Cardiac muscle cell (in vitro differentiated cells and primary cell): ENCODE results near the gene KLF5. TPM values are rescaled to one million over a fixed set of nuclear protein-coding genes. Genes with fewer than 3 reads are reported as not detected.
A peak's percentile ranks its signal among the peaks of the same experiment; 100 is the strongest.
"Not testable (repeated sequence)": the region's sequence is repeated elsewhere in the genome, so short reads cannot be mapped to it uniquely, and the experiment has no call there.

Experiments
- DNase-seq, 2 donors: peaks; one replicate each; pipeline versions ENCODE4 v3.0.0 to v3.0.0-alpha.2; 2010 to 2017; ENCODE audit warnings: low read depth in 1 of 2, low spot score in 1 of 2
- H3K27ac ChIP-seq: fragments of 200-600 bp; sonication (generic); 2 replicates; pipeline ENCODE4 v1.5.1; 2016
- H3K27me3 ChIP-seq: fragments of 200-600 bp; sonication (generic); 2 replicates; pipeline ENCODE4 v1.6.0; 2016; ENCODE audit warnings: control low read depth
- H3K36me3 ChIP-seq: fragments of 200-600 bp; sonication (generic); 2 replicates; pipeline ENCODE4 v1.5.1; 2016; ENCODE audit warnings: control low read depth
- H3K4me1 ChIP-seq: fragments of 200-600 bp; sonication (generic); 2 replicates; pipeline ENCODE4 v1.8.1; 2017; ENCODE audit warnings: low read depth, mild to moderate bottlenecking, mixed run types
- H3K4me3 ChIP-seq: fragments of 200-600 bp; sonication (generic); 2 replicates; pipeline ENCODE4 v1.5.1; 2016; ENCODE audit warnings: mild to moderate bottlenecking
- H3K9me3 ChIP-seq: fragments of 200-600 bp; sonication (generic); 2 replicates; pipeline ENCODE4 v1.5.1; 2017; ENCODE audit warnings: low read depth, mild to moderate bottlenecking, control low read depth
- CTCF ChIP-seq: IDR thresholded peaks from 2 replicates; pipeline ENCODE4 v1.5.1; 2012; ENCODE audit warnings: low read depth, mild to moderate bottlenecking, low read length
- polyA plus RNA-seq: library from polyadenylated mRNA; unstranded; fragments of >200 nt; fragmentation: Nextera tagmentation; extraction: Ambion mirVana; gene quantifications from 2 replicates; pipeline ENCODE4 v1.2.1, GENCODE V29; 2016
- total RNA-seq: library from RNA; depleted of rRNA; stranded (reverse); fragments of >200 nt; gene quantifications from 2 replicates; pipeline ENCODE4 v1.2.3, GENCODE V29; 2016

The KLF5 gene
- total and polyA plus RNA-seq, 2 experiments from 2014 or later, result 0.33 to 1.1 TPM

DNA sequence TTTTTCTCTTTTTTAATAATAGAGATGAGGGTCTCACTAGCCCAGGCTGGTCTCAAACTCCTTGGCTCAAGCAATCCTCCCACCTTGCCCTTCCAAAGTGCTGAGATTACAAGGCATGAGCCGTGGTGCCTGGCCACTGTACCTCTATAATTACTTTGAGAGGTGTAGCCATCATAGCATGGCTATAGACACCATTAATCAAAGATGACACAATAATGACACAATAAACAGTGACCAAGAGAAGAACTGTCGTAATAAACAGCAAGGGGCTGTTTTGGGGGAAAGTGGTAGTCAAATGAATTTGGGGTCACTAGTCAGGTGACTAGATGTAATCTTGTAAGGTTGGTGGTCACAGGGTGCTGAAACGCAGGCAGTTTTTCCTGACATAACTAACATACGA, 30.4 kb downstream of the KLF5 start:
- no peak for DNase-seq
- Histone ChIP-seq H3K27ac (no peak overlapping the region), H3K36me3 (no peaks in the 10 kb centered on the region), H3K9me3 (no peaks in the 10 kb centered on the region), H3K4me1 (no peaks in the 10 kb centered on the region), H3K27me3 (no peaks in the 10 kb centered on the region), H3K4me3 (no peak overlapping the region)
- TF ChIP-seq CTCF, result no peak

DNA sequence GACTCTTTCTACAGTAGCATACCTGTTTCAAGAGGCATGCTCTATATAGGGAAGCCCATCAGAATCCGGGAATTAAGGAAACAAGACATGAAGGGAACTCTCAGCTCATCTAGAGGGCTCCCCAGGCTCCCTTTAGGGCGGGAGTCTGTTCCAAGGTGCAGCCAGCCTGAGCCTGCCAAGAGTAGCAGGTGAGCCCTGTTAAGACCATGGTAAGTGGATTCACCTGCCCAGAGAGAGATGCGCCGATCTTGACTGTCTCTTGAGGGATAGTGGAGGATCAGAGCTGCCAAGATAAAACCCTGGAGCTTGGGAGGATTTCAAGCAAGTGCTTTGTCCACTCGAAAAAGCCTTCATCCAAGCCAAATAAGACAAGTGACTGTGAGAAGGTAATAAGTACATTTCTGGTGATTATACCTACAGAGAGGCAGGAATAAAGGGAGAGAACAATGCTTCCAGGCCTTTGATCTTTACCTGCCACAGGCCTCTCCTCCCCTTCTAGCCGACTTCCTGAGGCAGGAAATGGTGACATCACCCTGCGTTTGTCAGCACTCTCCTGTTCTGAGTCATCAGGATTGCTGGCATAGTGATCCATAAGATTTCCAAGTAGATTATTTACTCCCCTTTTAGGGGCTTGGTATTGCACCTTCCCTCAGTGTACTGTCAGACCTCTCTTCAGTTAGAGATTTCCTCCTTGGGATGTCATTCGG, 31.5 kb downstream of the KLF5 start:
- no peaks in the 10 kb centered on the region for H3K4me1 ChIP-seq
- no peaks in the 10 kb centered on the region for H3K27me3 ChIP-seq
- H3K27ac ChIP-seq, result no peak overlapping the region
- H3K4me3 ChIP-seq, result no peak overlapping the region
- H3K36me3 ChIP-seq, result no peaks in the 10 kb centered on the region
- TF ChIP-seq CTCF, result no peak
- no peaks in the 10 kb centered on the region for H3K9me3 ChIP-seq
- DNase-seq, result peak in 1 of 2 donors; percentile 64

- TF ChIP-seq CTCF, result no peak
- H3K9me3 ChIP-seq, result no peaks in the 10 kb centered on the region
- H3K27ac ChIP-seq, result no peak overlapping the region
- H3K27me3 ChIP-seq, result no peaks in the 10 kb centered on the region
- H3K4me3 ChIP-seq, result no peak overlapping the region
- no peaks in the 10 kb centered on the region for H3K36me3 ChIP-seq
- no peaks in the 10 kb centered on the region for H3K4me1 ChIP-seq
- DNase-seq, result no peak
Measured at GRCh38 chr13:73090823-73091187, 32.0 kb downstream of the KLF5 start.

DNA sequence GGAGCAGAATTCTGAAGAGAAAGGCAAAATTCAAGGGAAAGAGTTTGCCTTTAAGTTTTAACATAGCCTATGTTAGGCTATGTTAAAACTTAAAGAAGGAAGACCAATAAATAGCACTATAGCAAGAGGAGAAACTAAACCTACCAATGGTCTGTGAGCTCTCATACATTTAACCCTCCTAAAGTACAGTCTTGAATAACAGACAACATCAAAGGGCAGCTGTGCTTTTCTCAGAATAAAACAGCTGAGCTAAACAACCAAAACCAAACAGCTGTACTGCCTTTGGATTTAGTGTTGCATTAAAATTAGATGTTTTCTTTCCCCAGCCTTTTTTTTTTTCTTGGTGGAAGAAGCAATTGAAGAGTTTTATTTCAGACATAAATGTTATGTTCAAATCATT, 34.0 kb downstream of the KLF5 start:
- Histone ChIP-seq H3K27ac (no peak overlapping the region), H3K4me3 (no peak overlapping the region), H3K36me3 (no peaks in the 10 kb centered on the region), H3K4me1 (no peaks in the 10 kb centered on the region), H3K9me3 (no peaks in the 10 kb centered on the region), H3K27me3 (no peaks in the 10 kb centered on the region)
- TF ChIP-seq CTCF, result no peak
- DNase-seq, result no peak

GRCh38 chr13:73096173-73096572, 37.4 kb downstream of the KLF5 start:
- Histone ChIP-seq H3K27me3 (no peaks in the 10 kb centered on the region), H3K4me3 (no peak overlapping the region), H3K36me3 (no peaks in the 10 kb centered on the region), H3K9me3 (no peaks in the 10 kb centered on the region), H3K27ac (no peak overlapping the region), H3K4me1 (no peaks in the 10 kb centered on the region)
- DNase-seq, result no peak
- TF ChIP-seq CTCF, result no peak

DNA sequence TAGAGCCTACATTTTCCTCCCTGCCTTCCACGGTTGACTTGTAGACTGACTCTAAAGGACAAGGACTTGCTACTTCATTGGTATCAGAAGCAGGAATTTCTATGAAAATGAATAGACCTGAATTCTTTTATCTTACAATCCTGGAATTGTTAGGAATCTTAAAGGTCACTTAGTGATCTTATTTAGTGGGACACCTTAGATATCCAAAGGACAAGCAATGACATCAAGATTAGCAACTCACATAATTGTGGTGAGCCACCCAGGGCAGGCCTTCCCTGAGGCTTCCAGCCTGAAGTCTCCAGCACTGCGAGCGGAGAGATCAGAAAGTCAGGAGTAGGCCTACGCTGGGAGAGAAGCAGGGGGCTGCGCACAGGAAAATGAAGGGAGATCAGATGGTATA, 37.8 kb downstream of the KLF5 start:
- no peaks in the 10 kb centered on the region for H3K27me3 ChIP-seq
- H3K36me3 ChIP-seq, result no peaks in the 10 kb centered on the region
- no peaks in the 10 kb centered on the region for H3K4me1 ChIP-seq
- DNase-seq, result no peak
- H3K9me3 ChIP-seq, result no peaks in the 10 kb centered on the region
- H3K27ac ChIP-seq, result no peak overlapping the region
- TF ChIP-seq CTCF, result no peak
- no peak overlapping the region for H3K4me3 ChIP-seq

GRCh38 chr13:73100781-73101180, 42.0 kb downstream of the KLF5 start:
- H3K27ac ChIP-seq, DNase-seq, H3K27me3 ChIP-seq, H3K9me3 ChIP-seq, H3K36me3 ChIP-seq, H3K4me3 ChIP-seq, H3K4me1 ChIP-seq: not testable (repeated sequence)
